K562 (cell line): ENCODE data around the gene ELMOD1. TPM values are rescaled to one million over a fixed set of nuclear protein-coding genes. Genes with fewer than 3 reads are reported as not detected.

ENCODE experiments used
- ATAC-seq: fragments of 200-7000 bp; cut with Tn5 transposase; 3 replicates; pipeline ENCODE4 v1.9.1; 2020; ENCODE audit warnings: moderate library complexity
- BruUV-seq: library from RNA; stranded (reverse); fragments of 400-500 nt; replicated peaks from 2 replicates; lab custom pipeline; 2021; lab: Mats Ljungman, UMichigan
- CTCF ChIA-PET: fragments of 300-600 bp; formaldehyde crosslinking; extraction: SDS; loops from one replicate; lab custom pipeline; 2021; ENCODE audit warnings: low intra/inter-chr PET ratio; lab: Yijun Ruan, JAX
- POLR2A ChIA-PET: fragments of 300-600, 350-650 bp; sonication (Branson Sonifier 250); formaldehyde crosslinking; extraction: SDS; loops from one replicate; lab custom pipeline; 2021; ENCODE audit warnings: antibody characterized with exemption, inconsistent platforms; lab: Yijun Ruan, JAX
- DNase-seq, 4 experiments: peaks; one replicate each; pipeline versions ENCODE4 v3.0.0 to v3.0.0-alpha.2; 2011 to 2018; ENCODE audit warnings: low spot score in 3 of 4, mixed read lengths in 3 of 4; ENCODE audit errors: extremely low read depth in 1 of 4
- FAIRE-seq: peaks from 2 replicates; lab custom pipeline; 2011; peaks lifted over from hg19 to GRCh38; lab: Jason Lieb, UNC
- H2AFZ ChIP-seq: 2 replicates; pipeline ENCODE4 v1.6.0; 2011; ENCODE audit warnings: low read depth, low read length, control low read depth, inconsistent platforms
- H3K27ac ChIP-seq: fragments of 200-600 bp; 3 replicates; pipeline ENCODE4 v1.8.0; 2011; ENCODE audit warnings: low read depth, mild to moderate bottlenecking, control low read depth, inconsistent platforms, low read length, moderate library complexity, mixed read lengths; ENCODE audit errors: extremely low read depth
- H3K27me3 ChIP-seq, 2 experiments: fragments of 300-600 bp in 1 of 2; 2 replicates in 1 of 2; 3 replicates in 1 of 2; pipeline versions ENCODE4 v1.6.0 to v1.8.0; 2011; ENCODE audit warnings: inconsistent platforms in 2 of 2, low read length in 2 of 2, mild to moderate bottlenecking in 1 of 2, mixed read lengths in 1 of 2, moderate library complexity in 1 of 2; ENCODE audit not compliant: control insufficient read depth in 2 of 2, insufficient read depth in 2 of 2
- H3K36me3 ChIP-seq: fragments of 300-600 bp; 3 replicates; pipeline ENCODE4 v1.8.0; 2011; ENCODE audit warnings: mild to moderate bottlenecking, low read length, inconsistent platforms; ENCODE audit not compliant: control insufficient read depth, insufficient read depth
- H3K4me1 ChIP-seq, 2 experiments: fragments of 200-600 bp in 1 of 2; replicated peaks in 1 of 2; 2 replicates in 1 of 2; 3 replicates in 1 of 2; pipeline versions ENCODE4 v1.5.1 to v1.8.0; 2011; ENCODE audit warnings: inconsistent platforms in 2 of 2, low read length in 2 of 2, mild to moderate bottlenecking in 1 of 2, mixed read lengths in 1 of 2, moderate library complexity in 1 of 2; ENCODE audit not compliant: control insufficient read depth in 2 of 2, insufficient read depth in 2 of 2
- H3K4me2 ChIP-seq: 2 replicates; pipeline ENCODE4 v1.6.1; 2011; ENCODE audit warnings: low read length, control low read depth, inconsistent platforms, mixed read lengths; ENCODE audit not compliant: insufficient read depth
- H3K4me3 ChIP-seq: fragments of 200-600 bp; sonication (generic), shearing (Covaris generic); 2 replicates; pipeline ENCODE4 v1.5.1; 2016; ENCODE audit warnings: control low read depth, inconsistent platforms
- H3K79me2 ChIP-seq: fragments of 200-600 bp; 3 replicates; pipeline ENCODE4 v1.8.0; 2011; ENCODE audit warnings: low read length, inconsistent platforms; ENCODE audit not compliant: control insufficient read depth, insufficient read depth
- H3K9ac ChIP-seq, 2 experiments: 2 replicates each; pipeline versions ENCODE4 v1.6.0 to v1.6.1; 2011; ENCODE audit warnings: low read depth in 2 of 2, low read length in 2 of 2, control low read depth in 1 of 2, inconsistent platforms in 1 of 2, mild to moderate bottlenecking in 1 of 2, mixed read lengths in 1 of 2; ENCODE audit not compliant: insufficient read depth in 1 of 2
- H3K9me1 ChIP-seq: one replicate; pipeline ENCODE4 v1.6.0; 2011; ENCODE audit warnings: inconsistent platforms, mild to moderate bottlenecking, low read length, moderate library complexity; ENCODE audit not compliant: control insufficient read depth, insufficient read depth
- H3K9me3 ChIP-seq: replicated peaks from 2 replicates; pipeline ENCODE4 v1.5.1; 2011; ENCODE audit warnings: low read depth, low read length, inconsistent platforms; ENCODE audit not compliant: control insufficient read depth, insufficient read depth
- H4K20me1 ChIP-seq: replicated peaks from 2 replicates; pipeline ENCODE4 v1.6.1; 2011; ENCODE audit warnings: low read length, inconsistent platforms, mixed read lengths; ENCODE audit not compliant: control insufficient read depth, insufficient read depth
- CXXC5 ChIP-seq: fragments of 250-450 bp; sonication (Bioruptor Pico); IDR thresholded peaks from 2 replicates; pipeline ENCODE4 v1.8.0; 2022; ENCODE audit warnings: inconsistent platforms, mild to moderate bottlenecking, moderate library complexity
- ELF1 ChIP-seq: fragments of 200-800 bp; sonication (Bioruptor generic); IDR thresholded peaks from 2 replicates; pipeline ENCODE4 v1.6.1; 2016; ENCODE audit warnings: missing genetic modification characterization, missing compliant biosample characterization
- ETV1 ChIP-seq: fragments of 450-650 bp; conservative IDR thresholded peaks from 2 replicates; pipeline ENCODE4 v1.6.1; 2016; ENCODE audit warnings: missing genetic modification characterization, control low read depth, low read depth, missing compliant biosample characterization
- HBP1 ChIP-seq: fragments of 450-650 bp; formaldehyde crosslinking; IDR thresholded peaks from 2 replicates; pipeline ENCODE4 v1.4.0; 2022; ENCODE audit warnings: missing genetic modification characterization
- MIER1 ChIP-seq: fragments of 450-650 bp; IDR thresholded peaks from 2 replicates; pipeline ENCODE4 v1.6.1; 2016; ENCODE audit warnings: antibody characterized with exemption, mild to moderate bottlenecking, low read depth
- MNT ChIP-seq, 2 experiments: fragments of 450-650 bp; conservative IDR thresholded peaks; 2 replicates each; pipeline ENCODE4 v1.6.1; 2017; ENCODE audit warnings: mild to moderate bottlenecking in 2 of 2, moderate library complexity in 2 of 2
- MYBL2 ChIP-seq, 2 experiments: fragments of 450-650 bp in 1 of 2; sonication (generic) in 1 of 2; formaldehyde crosslinking in 1 of 2; IDR thresholded peaks; 2 replicates each; pipeline versions ENCODE4 v1.6.1 to v1.8.1; 2017 to 2022; ENCODE audit warnings: borderline replicate concordance in 1 of 2, inconsistent platforms in 1 of 2, low read depth in 1 of 2, mild to moderate bottlenecking in 1 of 2, missing genetic modification reagents in 1 of 2, moderate library complexity in 1 of 2
- NCOR1 ChIP-seq: fragments of 450-650 bp; IDR thresholded peaks from 2 replicates; pipeline ENCODE4 v1.6.1; 2016; ENCODE audit warnings: mild to moderate bottlenecking, moderate library complexity
- PURB ChIP-seq: sonication (generic); formaldehyde crosslinking; IDR thresholded peaks from 2 replicates; pipeline ENCODE4 v1.9.0; 2021; ENCODE audit warnings: low read depth, mild to moderate bottlenecking, missing genetic modification reagents
- SAFB2 ChIP-seq: fragments of 200-400 bp; formaldehyde crosslinking; IDR thresholded peaks from 2 replicates; pipeline ENCODE4 v1.6.1; 2018; ENCODE audit warnings: borderline replicate concordance, low read length, low read depth, moderate library complexity; ENCODE audit not compliant: severe bottlenecking
- SNRNP70 ChIP-seq: fragments of 200-400 bp; formaldehyde crosslinking; optimal IDR thresholded peaks from 2 replicates; pipeline ENCODE3; 2017; ENCODE audit warnings: low read depth, low read length
- TCF7 ChIP-seq: sonication (generic); IDR thresholded peaks from 2 replicates; pipeline ENCODE4 v1.6.1; 2016; ENCODE audit warnings: antibody characterized with exemption, borderline replicate concordance
- XRCC3 ChIP-seq: fragments of 450-650 bp; IDR thresholded peaks from 2 replicates; pipeline ENCODE4 v1.6.1; 2017; ENCODE audit warnings: mild to moderate bottlenecking, moderate library complexity
- ZBTB34 ChIP-seq: fragments of 250-450 bp; sonication (Bioruptor Pico); IDR thresholded peaks from 2 replicates; pipeline ENCODE4 v1.8.0; 2021; ENCODE audit warnings: mild to moderate bottlenecking, moderate library complexity
- ZKSCAN1 ChIP-seq: fragments of 150-350 bp; IDR thresholded peaks from 2 replicates; pipeline ENCODE4 v1.6.1; 2016; ENCODE audit warnings: low read depth, low read length
- WGBS: fragments of 100-300 bp; shearing (Covaris generic); methylation state at CpG from one replicate; pipeline ENCODE4 v1.1.6; 2016; ENCODE audit warnings: low coverage, mixed read lengths; ENCODE audit not compliant: insufficient coverage; ENCODE audit errors: missing lambda C conversion rate; 5-methylcytosine and 5-hydroxymethylcytosine counted together
- in situ Hi-C: fragments of 300-500 bp; cut with MboI; formaldehyde crosslinking; loops from 4 replicates; pipeline ENCODE4 v1.15.0; 2018; ENCODE audit warnings: inconsistent platforms, mixed read lengths
- intact Hi-C: fragments of 100-400 bp; cut with micrococcal nuclease; formaldehyde crosslinking; loops from 2 replicates; pipeline ENCODE4 v1.14.2; 2022
- polyA plus RNA-seq, 8 experiments: library from polyadenylated mRNA; depleted of rRNA in 4 of 8; stranded (reverse) in 5 of 8; unstranded in 3 of 8; fragments of >200 nt; fragmentation: Nextera tagmentation in 2 of 8; fragmentation: Illumina TruSeq in 1 of 8; extraction: Ambion mirVana in 2 of 8; extraction: Trizol in 1 of 8; gene quantifications; 2 replicates each; pipeline versions ENCODE4 v1.2.1 to v1.2.3, GENCODE V29; 2011 to 2014; ENCODE audit warnings: inconsistent platforms in 1 of 8, missing spikeins in 1 of 8
- total RNA-seq, 7 experiments: library from RNA; depleted of rRNA in 6 of 7; stranded (reverse); fragments of >200 nt in 6 of 7; fragmentation: Illumina TruSeq in 2 of 7; extraction: Trizol in 2 of 7; gene quantifications; 2 replicates each; pipeline versions ENCODE4 v1.2.1 to v1.2.3, GENCODE V29; 2011 to 2021; ENCODE audit warnings: low replicate concordance in 1 of 7

The ELMOD1 gene
- total and polyA plus RNA-seq, 9 of the 15 experiments (the other 6 are each of a cell fraction or from before 2014, with no cell fraction given) = not detected

GRCh38 chr11:107549253-107549953 lies 41.5 kb upstream of the ELMOD1 start:
- Histone ChIP-seq H3K9ac (no peak overlapping the region), H3K4me3 (no peak overlapping the region), H3K9me1 (no peaks in the 10 kb centered on the region), H2AFZ (no peak overlapping the region), H4K20me1 (no peaks in the 10 kb centered on the region), H3K4me1 (no peaks in the 10 kb centered on the region), H3K27ac (no peak overlapping the region), H3K27me3 (no peaks in the 10 kb centered on the region), H3K4me2 (no peak overlapping the region), H3K36me3 (peaks cover 47% of the 10 kb centered on the region; the same call in 2 of the 3 replicates), H3K79me2 (no peaks in the 10 kb centered on the region), H3K9me3 (no peaks in the 10 kb centered on the region)
- ChIA-PET CTCF (interaction anchor here (0.6 to 1.6 kb wide), 4 partner anchors 55 to 457 kb away, joined by 3 to 8 read pairs (median 4); no protein-coding TSS in a partner anchor), POLR2A (interaction anchor here (1.0 kb wide), 3 partner anchors 9 to 140 kb away, joined by 3 to 5 read pairs (median 4); no protein-coding TSS in a partner anchor)
- FAIRE-seq = peak; percentile 90
- ATAC-seq = peak; percentile 77
- 54% methylated on average over 6 of the region's 6 CpGs for WGBS
- intact Hi-C loops = loop anchor here (1.0 to 10.0 kb wide), 3 partner anchors 55 to 295 kb away; no protein-coding TSS in a partner anchor
- BruUV-seq = no TSS peak
- in situ Hi-C loops = no loop called here
- peak; percentile 36 to 60 (median 38) for DNase-seq
- TF ChIP-seq ZBTB34 (CRISPR knock-in tag) (no peak), PURB (CRISPR knock-in tag) (no peak), MIER1 (no peak), XRCC3 (no peak), ETV1 (tag) (no peak), SAFB2 (no peak), NCOR1 (no peak), MNT (conservative IDR thresholded peaks at IDR 0.05) (0 out of 4 replicates have a peak, but pooled peaks of 1 of the 2 experiments have one; percentile 15), HBP1 (no peak), ELF1 (tag) (no peak), CXXC5 (no peak), SNRNP70 (no peak), ZKSCAN1 (no peak), MYBL2 (IDR thresholded peaks at IDR 0.05; ENCODE audit: low read depth) (no peak), MYBL2 (CRISPR knock-in tag; IDR thresholded peaks at IDR 0.05; ENCODE audit: borderline replicate concordance) (no peak), TCF7 (no peak)
